CD4-positive, alpha-beta T cell (primary cell): ENCODE results near the gene APP. TPM values are rescaled to one million over a fixed set of nuclear protein-coding genes. Genes with fewer than 3 reads are reported as not detected.

Source experiments
- ATAC-seq: fragments of 200-7000 bp; cut with Tn5 transposase; one replicate; pipeline ENCODE4 v1.10.0; 2022; ENCODE audit warnings: mild to moderate bottlenecking; ENCODE audit not compliant: poor library complexity
- CTCF ChIA-PET: fragments of 350-600 bp; sonication (Branson Sonifier 250); formaldehyde crosslinking; loops from one replicate; lab custom pipeline; 2021; ENCODE audit warnings: antibody characterized with exemption, inconsistent platforms; lab: Charles Lee
- POLR2A ChIA-PET: fragments of 350-600 bp; sonication (Branson Sonifier 250); formaldehyde crosslinking; loops from one replicate; lab custom pipeline; 2021; ENCODE audit warnings: antibody characterized with exemption, inconsistent platforms; lab: Charles Lee
- DNase-seq, 14 experiments: peaks; one replicate each; pipeline ENCODE4 v3.0.0-alpha.2; 2013 to 2020; ENCODE audit warnings: mixed read lengths in 2 of 14
- H3K27ac ChIP-seq, 2 donors: one replicate each; pipeline versions ENCODE4 v1.5.1 to v1.7.0; 2013; ENCODE audit warnings: low read length in 2 of 2, low read depth in 1 of 2, mild to moderate bottlenecking in 1 of 2
- H3K27me3 ChIP-seq, 2 experiments: 1 replicate in 1 of 2; 2 replicates in 1 of 2; pipeline versions ENCODE4 v1.6.1 to v1.7.0; 2013; ENCODE audit warnings: low read length in 2 of 2, control low read depth in 1 of 2, mild to moderate bottlenecking in 1 of 2, moderate library complexity in 1 of 2; ENCODE audit not compliant: insufficient read depth in 2 of 2, control insufficient read depth in 1 of 2
- H3K36me3 ChIP-seq: one replicate; pipeline ENCODE4 v1.6.1; 2013; ENCODE audit warnings: low read length, control low read depth; ENCODE audit not compliant: insufficient read depth
- H3K4me1 ChIP-seq: one replicate; pipeline ENCODE4 v1.6.1; 2013; ENCODE audit warnings: low read length, control low read depth; ENCODE audit not compliant: insufficient read depth
- H3K4me3 ChIP-seq: one replicate; pipeline ENCODE4 v1.5.1; 2013; ENCODE audit warnings: mild to moderate bottlenecking, low read length, moderate library complexity
- H3K9me3 ChIP-seq, 2 experiments: 1 replicate in 1 of 2; 2 replicates in 1 of 2; pipeline versions ENCODE4 v1.6.1 to v1.7.0; 2013; ENCODE audit warnings: low read length in 2 of 2, mild to moderate bottlenecking in 2 of 2, control low read depth in 1 of 2, moderate library complexity in 1 of 2; ENCODE audit not compliant: control insufficient read depth in 1 of 2, insufficient read depth in 1 of 2
- H3K27ac Mint-ChIP-seq: one replicate; pipeline ENCODE4 v1.8.0; 2020; ENCODE audit warnings: mixed read lengths
- H3K27me3 Mint-ChIP-seq: one replicate; pipeline ENCODE4 v1.8.0; 2021; ENCODE audit warnings: mixed read lengths
- H3K36me3 Mint-ChIP-seq: one replicate; pipeline ENCODE4 v1.8.0; 2021; ENCODE audit warnings: low read depth, mixed read lengths
- H3K4me1 Mint-ChIP-seq: one replicate; pipeline ENCODE4 v1.8.0; 2021; ENCODE audit warnings: low read depth, mixed read lengths
- H3K4me3 Mint-ChIP-seq: one replicate; pipeline ENCODE4 v1.8.0; 2020; ENCODE audit warnings: mild to moderate bottlenecking, mixed read lengths
- H3K9me3 Mint-ChIP-seq: one replicate; pipeline ENCODE4 v1.8.0; 2020; ENCODE audit warnings: mixed read lengths
- CTCF ChIP-seq: fragments of 200-600 bp; IDR thresholded peaks from one replicate; pipeline ENCODE4 v1.8.0; 2022; ENCODE audit warnings: antibody characterized with exemption, mild to moderate bottlenecking
- intact Hi-C, 2 experiments: fragments of 100-400 bp; cut with DNase I in 1 of 2; cut with micrococcal nuclease in 1 of 2; formaldehyde crosslinking; loops; one replicate each; pipeline versions ENCODE4 v1.15.1 to v1.9.0; 2023 to 2025; cut with DNase I, micrococcal nuclease
- total RNA-seq, 174 experiments: library from RNA in 2 of 174; stranded (reverse) in 2 of 174; gene quantifications; one replicate each; pipeline ENCODE4 v1.2.3 and lab custom pipeline; 2021 to 2026

The APP gene
- total RNA-seq, 2 experiments from 2014 or later: 43.6 to 44.4 TPM

DNA sequence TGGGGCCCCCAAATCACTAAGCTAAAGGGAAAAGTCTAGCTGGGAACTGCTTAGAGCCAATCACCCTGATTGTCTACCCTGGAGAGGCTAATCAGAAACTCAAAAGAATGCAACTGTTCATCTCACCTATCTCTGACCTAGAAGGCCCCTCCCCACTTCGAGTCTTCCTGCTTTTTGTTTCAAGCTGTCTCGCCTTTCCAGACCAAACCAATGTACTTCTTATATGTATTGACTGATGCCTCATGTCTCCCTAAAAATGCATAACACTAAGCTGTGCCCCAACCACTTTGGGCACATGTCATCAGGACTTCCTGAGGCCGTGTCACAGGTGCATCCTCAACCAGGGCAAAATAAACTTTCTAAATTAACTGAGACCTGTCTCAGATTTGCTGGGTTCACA lies 209.5 kb downstream of the APP start:
- no peak overlapping the region for H3K4me3 ChIP-seq
- Mint-ChIP-seq H3K4me1 (no peaks in the 10 kb centered on the region), H3K4me3 (no peak overlapping the region), H3K36me3 (peaks cover 11% of the 10 kb centered on the region), H3K27ac (no peak overlapping the region), H3K9me3 (no peaks in the 10 kb centered on the region), H3K27me3 (no peaks in the 10 kb centered on the region)
- ATAC-seq (no peak), DNase-seq (no peak)
- no peaks in the 10 kb centered on the region for H3K27me3 ChIP-seq
- no peak overlapping the region for H3K27ac ChIP-seq
- TF ChIP-seq CTCF: no peak
- ChIA-PET POLR2A (no interaction called here), CTCF (no interaction called here)
- intact Hi-C loops: no loop called here
- H3K36me3 ChIP-seq: no peaks in the 10 kb centered on the region
- no peaks in the 10 kb centered on the region for H3K4me1 ChIP-seq
- H3K9me3 ChIP-seq: no peaks in the 10 kb centered on the region

DNA sequence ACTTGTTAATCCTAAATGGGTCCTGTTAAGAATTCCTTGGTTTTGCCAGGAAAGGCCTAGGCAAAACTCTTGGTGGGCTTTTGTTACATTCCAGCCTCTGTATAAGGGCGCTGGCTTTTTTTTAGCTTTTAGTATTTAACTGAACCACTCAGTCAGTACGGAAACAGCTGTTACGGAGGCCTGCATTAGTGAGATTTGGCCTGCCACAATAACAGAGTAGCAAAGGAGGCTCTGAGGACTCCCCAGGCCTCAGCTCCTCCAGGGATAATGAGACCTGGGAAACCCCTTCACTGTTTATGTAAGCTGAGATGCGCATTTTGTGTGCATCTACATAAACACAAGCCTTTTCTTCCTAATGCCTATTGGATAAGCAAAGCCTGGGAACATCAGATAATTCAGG lies 210.2 kb downstream of the APP start:
- ATAC-seq (no peak), DNase-seq (no peak)
- intact Hi-C loops: no loop called here
- Mint-ChIP-seq H3K36me3 (peaks cover 12% of the 10 kb centered on the region), H3K27ac (no peak overlapping the region), H3K9me3 (no peaks in the 10 kb centered on the region), H3K4me1 (no peaks in the 10 kb centered on the region), H3K4me3 (no peak overlapping the region), H3K27me3 (no peaks in the 10 kb centered on the region)
- no peak for TF ChIP-seq CTCF
- Histone ChIP-seq H3K27ac (no peak overlapping the region), H3K4me3 (no peak overlapping the region), H3K4me1 (no peaks in the 10 kb centered on the region), H3K27me3 (no peaks in the 10 kb centered on the region), H3K9me3 (no peaks in the 10 kb centered on the region), H3K36me3 (no peaks in the 10 kb centered on the region)
- CTCF ChIA-PET: no interaction called here
- POLR2A ChIA-PET: no interaction called here

DNA sequence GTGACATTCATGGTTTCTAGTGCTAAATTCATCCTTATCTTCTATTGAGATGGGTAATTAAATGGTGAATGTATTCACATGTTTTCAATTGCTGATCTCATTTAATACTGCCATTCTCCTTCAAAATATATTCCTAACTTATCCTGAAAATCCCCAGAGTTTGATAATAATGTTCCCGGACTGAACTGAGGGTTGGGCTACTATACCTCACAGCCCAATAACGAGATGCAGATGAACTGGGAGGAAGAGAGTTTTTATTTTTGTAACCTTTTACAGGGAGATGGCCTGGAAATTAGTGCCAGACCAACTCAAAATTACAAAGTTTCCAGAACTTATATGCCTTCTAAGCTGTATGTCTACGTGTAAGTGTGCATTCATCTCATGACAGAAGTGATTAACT lies 210.8 kb downstream of the APP start:
- TF ChIP-seq CTCF: no peak
- no peaks in the 10 kb centered on the region for H3K4me1 ChIP-seq
- no peaks in the 10 kb centered on the region for H3K27me3 ChIP-seq
- no peak overlapping the region for H3K27ac Mint-ChIP-seq
- intact Hi-C loops: no loop called here
- H3K4me3 ChIP-seq: no peak overlapping the region
- DNase-seq: no peak
- no peak for ATAC-seq
- no peaks in the 10 kb centered on the region for H3K27me3 Mint-ChIP-seq
- H3K4me3 Mint-ChIP-seq: no peak overlapping the region
- H3K27ac ChIP-seq: no peak overlapping the region
- no peaks in the 10 kb centered on the region for H3K9me3 ChIP-seq
- ChIA-PET CTCF (no interaction called here), POLR2A (no interaction called here)
- H3K36me3 ChIP-seq: no peaks in the 10 kb centered on the region
- no peaks in the 10 kb centered on the region for H3K9me3 Mint-ChIP-seq
- no peaks in the 10 kb centered on the region for H3K4me1 Mint-ChIP-seq
- H3K36me3 Mint-ChIP-seq: peaks cover 18% of the 10 kb centered on the region
